ENCODE results near the gene NIPAL4.
"Not testable (repeated sequence)": the region's sequence is repeated elsewhere in the genome, so short reads cannot be mapped to it uniquely, and the experiment has no call there.

NIPAL4 gene

DNA sequence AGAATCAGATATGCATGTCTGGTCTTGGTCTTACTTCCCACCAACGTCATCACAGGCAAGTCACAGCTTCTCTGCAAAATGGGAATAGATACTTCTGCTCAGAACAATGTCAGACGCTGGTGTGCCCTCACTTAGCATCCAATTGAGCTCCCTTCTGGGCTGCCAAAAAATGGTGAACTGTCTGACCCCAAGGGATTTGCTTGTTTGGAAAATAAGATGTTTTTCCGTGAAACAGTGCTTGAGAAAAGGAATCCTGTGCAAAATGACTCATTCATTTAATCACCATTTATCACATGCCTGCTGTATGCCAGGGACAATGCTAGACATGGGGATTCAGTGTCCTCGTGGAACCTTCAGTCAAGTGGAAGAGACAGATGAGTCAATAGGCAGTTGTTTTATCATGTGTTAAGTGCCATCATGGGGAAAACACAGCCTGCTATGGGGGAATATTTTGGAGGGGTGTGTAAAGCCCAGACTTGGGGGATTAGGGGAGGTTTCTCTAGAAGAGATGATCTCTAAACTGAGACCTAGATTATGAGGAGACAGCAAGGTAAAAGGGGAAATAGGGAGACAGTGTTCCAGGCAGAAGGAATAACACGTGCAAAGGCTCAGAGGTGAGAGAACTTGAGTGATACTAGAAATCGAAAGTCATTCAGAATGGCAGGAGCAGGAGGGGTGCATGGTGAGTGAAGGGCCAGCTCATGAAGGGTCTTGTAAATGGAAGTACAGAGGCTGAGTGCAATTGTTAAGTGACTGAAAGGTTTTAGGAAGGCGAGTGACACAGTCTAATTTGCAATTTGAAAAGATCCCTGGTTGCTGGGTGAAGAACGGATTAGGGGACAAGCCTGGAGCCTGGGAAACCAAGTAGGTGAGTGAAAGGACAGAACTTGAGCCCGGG lies 3.9 kb downstream of the NIPAL4 start:
- DNase-seq = no peak

DNA sequence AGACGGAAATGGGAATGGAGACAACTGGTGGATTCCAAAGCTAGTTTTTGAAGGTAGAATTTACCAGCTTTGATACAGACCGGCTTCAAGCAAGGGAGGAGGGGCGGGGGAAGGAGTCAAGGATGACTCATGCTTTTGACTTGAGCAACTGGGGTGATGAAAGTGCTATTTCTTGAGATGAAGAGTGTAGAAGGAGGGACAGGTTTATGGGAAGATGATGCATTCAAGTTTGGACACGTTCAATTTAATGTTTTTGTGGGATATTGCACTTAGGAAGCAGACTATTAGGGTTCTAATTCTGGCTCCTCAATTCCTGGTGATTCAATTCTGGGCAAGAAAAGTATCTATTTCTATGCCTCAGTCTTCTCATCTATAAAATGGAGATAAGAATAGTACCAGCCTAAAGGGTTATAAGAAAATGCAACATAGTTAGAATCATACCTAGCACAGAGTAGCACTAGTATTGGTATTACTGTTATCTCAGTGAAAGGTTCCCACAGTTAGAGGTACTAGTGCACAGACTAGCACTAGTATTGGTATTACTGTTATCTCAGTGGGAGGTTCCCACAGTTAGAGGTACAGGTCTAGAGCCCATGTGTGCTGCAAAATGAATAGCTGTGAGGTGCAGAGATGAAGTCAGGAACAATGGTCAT lies 4.6 kb downstream of the NIPAL4 start:
- no peak for DNase-seq

DNA sequence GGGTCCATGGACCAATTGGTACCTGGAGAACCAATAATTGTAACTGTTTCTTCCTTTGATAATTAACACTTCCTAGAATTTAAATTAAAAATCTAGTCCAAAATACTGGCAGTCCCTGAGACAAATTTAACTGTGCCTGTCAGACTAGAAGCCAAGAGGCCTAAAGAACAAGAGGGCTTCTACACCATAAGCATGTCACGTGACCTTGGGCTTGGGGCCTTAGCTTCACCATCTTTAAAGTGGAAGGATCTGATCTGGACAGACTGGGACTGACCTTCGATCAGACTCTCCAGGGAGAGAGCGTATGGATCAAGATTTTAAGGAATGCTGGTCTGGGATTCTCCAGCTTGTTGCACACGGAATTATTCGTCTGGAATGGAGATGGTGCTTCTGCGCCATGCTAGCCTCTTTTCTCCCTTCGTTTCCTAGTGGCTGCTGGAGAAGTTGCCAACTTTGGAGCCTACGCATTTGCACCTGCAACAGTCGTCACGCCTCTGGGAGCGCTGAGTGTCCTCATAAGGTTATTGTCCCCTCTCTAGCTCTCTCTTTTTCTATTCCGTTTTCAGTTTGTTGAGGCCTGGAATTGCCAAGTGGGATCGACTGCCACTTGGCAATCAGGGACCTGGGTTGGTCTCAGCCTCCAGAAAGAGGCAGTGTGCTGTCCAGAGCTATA lies 8.4 kb downstream of the NIPAL4 start:
- DNase-seq = no peak

DNA sequence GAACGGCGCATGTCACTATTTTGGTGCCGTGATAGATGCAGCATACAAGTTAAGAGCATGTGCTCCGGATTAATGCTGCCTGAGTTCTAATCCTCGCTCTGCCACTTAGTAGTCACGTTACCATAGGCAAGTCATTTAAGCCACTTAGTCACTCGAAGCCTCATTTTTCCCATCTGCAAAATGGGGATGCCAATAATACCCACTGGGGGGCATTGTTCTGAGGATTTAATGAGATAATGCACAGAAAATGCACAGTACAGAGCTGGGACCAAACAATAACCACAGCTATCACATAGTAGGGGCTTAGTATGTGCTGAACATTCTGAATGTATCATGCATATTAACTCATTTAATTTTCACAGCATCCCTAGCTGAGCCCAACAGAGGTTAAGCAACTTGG lies 9.1 kb downstream of the NIPAL4 start:
- DNase-seq = no peak

DNA sequence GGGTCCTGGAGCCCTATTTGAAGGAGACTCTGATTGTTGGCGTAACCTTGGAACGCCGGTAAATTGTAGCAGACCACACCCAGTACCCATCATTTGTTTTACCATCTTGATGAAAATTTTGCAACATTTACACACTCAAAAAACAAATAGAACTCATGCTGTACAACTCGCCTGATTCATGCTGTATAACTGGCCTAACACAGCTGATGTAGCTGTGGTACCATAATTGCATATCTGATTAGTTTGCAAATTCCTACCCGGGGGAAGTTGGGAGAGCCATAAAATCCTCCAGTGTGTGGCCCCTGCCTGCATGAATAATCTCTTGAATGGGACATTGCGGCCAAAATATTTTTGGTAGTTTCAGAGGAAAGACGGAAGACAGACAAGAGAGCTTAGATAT lies 9.7 kb downstream of the NIPAL4 start:
- DNase-seq = no peak

DNA sequence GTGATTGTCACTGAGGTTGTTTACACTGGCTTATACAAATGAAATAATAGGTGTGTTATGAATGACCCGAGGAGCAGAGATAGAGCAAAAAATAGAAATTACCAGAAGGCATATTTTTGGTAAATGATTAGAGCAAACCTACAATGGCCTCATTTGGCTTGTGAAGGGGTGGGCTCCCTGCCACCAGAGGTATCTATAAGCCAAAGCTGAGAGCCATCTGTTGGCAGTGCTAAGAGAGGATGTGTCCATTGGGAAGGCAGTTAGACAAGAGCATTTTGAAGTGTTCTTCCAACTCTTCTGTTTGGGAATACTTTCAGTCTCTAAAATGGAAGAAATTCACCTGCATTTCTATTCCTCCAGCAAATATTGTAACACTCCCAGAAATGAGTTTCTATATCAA lies 10.6 kb downstream of the NIPAL4 start:
- DNase-seq = no peak

DNA sequence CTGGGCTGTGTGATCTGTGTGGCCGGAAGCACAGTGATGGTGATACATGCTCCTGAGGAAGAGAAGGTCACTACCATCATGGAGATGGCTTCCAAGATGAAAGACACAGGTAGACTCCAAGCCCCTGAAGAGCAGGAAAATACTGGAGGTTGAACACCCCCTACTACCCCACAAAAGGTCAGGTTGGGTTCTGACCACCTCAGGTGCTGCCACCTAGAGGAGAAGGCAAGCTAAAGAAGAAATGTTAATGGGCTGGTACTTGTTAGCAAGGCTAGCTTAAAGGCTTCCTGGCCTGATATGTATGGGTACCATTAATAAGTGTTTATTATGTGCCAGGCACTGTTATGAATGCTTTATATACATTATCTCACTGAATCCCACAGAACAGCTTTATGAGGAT lies 11.7 kb downstream of the NIPAL4 start:
- no peak for DNase-seq

DNA sequence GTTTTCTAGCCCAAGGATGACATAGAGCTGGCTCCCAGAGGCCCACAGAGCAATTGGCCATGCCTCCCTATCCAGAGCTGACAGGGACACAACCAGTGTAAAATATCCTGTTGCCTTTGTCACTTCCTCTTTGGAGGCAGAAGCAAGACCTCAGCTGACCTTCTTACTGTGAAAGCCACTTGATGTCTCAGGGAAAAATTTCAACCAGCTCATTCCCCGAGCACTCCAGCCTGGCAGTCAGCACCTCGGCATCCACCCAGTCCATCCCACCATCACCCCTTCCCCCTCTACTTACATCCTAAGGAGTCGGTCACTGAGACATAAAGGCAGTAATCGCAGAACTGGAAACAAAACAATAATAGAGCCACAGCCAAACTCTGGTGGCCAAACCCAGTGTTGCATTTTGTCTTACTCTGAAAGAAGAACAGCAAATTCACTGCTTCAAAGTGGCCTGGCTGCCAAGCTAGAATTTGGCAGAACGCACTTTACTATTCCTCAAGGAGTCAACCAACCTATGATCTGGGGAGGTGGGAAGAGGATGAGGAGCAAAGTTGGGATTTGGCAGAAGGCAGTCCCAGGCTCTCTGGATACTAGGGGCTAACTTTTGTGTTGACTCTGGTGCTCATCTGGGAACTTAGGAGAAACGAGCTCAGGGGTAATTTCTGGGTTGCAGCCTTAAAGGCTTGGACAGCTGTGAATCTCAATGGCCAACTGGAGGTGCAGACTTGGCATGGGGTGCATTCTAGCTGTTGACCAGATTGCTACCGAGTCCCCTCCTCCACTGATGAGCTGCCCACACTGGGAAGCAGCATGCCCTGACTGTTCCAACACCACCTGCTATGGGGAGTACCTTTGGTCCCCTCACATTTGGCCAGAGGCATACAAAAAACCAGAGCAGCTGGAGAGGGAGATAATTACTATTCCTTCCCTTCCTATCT lies 13.6 kb downstream of the NIPAL4 start:
- no peak for DNase-seq

DNA sequence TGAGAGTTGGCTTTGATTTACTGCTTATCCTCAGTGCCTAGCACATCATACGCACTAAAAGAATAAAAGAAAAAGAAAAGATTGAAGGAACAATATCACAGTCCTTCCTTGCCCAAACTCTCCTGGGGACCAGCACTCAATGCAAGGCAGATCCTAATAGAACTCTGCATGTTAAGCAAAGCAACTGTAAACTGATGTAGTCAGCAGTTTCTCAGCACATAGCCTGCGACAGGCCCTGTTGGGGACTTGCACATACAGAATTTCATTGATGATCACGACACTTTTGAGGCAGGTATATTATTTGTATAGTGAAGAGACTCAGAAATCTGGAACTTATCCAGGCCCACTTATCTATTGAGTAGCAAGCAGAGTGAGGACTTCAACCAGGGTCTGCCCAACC lies 15.4 kb downstream of the NIPAL4 start:
- no peak for DNase-seq

DNA sequence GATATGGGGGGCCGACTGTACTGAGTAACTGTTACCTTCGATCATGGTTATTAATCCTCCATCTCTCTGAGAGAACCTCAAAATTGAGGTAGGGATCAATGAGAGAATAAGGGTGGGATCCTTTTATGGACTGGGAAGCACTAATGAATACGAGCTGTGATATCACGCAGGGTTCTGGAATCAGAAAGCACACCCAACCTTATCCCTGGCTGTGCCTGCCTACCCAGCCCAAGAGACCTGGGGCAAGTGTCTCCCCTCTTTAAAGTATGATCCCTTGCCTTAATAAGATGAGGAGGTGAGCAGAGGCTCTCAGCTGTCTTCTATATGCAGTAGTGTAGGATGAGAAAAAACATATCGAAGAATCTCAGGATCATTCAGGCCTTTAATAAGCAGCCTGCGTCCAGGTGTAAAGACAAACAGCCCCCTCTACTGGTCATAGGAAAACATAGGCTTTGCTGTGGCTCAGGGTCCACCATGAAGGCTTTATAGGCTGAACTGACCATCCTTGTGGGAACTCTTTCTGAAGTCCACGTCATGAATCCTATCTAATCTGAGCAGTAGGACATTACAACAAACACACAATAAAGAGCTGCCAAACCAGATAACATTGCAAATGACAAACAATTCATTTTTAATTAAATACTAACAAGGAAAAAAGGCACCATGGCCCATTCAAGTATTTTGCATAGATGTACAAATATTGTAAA lies 16.8 kb downstream of the NIPAL4 start:
- DNase-seq = no peak

DNA sequence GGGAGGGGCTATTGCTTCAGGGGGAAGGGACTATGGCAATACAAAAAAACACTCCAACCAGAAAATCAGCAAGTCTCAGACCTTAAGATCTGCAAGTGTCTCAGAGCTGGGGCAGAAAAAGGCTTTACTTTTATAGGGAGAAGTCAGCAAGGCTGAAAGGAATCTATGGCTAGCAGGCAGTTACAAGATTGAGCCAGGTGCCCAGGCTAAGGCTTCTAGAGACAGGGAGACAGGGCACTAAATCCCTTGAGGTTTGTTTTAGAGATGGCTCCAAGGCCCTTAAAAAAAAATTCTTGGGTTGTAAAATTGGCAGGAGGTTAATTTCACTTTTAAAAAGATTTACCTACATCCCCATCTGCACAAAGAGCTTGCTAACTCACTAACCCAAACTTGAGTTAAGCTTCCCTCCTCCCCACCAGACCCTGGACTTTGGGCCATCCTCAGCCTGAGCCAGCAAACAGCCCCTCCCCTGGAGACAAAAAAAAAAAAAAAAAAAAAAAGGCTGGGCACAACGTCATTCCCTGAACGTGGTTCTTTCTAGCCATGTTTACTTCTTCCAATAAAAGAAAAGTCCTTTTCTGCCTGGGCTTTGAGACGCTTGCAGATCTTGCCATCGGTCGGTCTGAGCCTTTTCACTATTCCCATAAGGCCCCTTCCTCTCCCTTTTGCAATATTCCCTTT lies 17.9 kb downstream of the NIPAL4 start:
- DNase-seq = no peak

DNA sequence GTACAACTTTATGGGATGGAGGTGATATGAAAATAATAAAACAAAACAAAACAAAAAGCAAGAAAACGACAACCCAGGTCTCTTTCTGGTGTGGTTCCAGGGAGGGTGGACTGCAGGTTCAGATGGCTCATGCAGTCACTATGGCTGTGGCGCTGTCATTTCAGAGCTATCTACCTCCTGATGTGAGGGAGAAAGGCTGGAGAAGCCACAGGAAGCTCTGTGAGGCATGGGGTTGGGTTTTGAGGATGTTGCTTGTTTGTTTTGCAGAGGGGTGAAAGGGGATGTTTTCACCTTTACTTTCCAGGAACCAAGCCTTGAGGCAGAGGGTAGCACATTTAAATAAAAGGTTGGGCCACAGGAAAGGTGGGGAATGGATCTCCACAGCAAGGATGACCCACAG lies 18.7 kb downstream of the NIPAL4 start:
- DNase-seq = no peak

DNA sequence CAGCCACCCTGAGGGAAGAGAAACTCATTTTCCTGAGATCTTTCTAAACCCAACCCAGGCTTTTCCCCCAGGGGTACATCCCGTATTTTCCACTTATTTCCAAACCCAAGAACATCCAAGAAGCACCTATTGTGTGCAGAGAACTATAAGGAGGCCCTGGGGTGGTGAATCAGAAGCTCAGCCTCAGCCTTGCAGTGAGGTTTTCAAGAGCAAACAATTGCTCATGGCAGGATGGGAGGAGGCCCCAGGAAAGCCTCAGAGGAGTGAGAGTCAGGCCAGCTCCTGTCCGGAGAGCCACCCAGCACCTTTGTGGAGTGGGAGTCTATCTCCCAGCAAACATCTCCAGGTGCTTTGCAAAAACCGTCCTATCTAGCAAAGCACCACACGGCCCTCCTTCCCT lies 19.2 kb downstream of the NIPAL4 start:
- DNase-seq = no peak

DNA sequence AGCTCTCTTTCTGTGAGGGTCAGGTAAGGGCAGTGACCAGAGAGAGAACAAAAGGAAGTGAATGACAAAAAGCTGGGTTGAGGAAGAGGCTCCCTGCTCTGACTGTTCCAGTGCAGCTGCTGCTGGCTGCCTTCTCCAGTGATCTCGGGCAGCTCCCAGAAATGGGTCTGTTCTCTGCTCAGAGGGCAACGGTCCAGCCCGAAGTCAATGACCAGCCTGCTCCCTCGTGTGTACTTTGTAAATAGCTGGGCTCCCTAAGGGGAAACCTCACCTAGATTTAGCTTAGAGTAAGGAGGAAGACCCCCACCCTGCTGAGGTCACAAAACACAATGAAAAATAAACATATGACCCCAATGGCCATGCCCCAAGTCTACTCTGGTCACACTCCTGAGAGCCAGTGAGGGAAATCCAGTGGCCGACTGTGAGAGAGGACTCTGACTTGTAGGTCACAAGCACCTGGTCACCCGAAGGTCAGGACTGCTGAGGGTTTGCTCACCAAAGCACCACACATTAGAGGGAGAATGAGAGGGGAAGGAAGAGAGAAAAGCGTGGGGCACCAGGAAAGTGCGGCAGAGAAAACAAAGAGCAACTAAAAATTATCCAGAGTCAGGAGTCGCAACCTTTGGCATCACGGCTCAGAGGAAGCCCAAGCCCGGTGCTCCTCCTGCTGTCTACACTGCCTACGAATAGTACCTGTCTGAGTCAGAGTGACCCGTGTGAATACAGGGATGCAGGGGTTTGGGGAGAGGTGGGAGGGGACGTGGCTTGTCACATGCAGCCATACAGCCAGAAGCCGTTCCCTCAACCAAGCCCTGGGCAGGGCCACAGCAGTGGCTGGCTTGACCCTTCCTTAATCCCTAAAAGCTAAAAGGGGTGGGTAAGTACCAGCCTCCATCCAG lies 19.8 kb downstream of the NIPAL4 start:
- no peak for DNase-seq

DNA sequence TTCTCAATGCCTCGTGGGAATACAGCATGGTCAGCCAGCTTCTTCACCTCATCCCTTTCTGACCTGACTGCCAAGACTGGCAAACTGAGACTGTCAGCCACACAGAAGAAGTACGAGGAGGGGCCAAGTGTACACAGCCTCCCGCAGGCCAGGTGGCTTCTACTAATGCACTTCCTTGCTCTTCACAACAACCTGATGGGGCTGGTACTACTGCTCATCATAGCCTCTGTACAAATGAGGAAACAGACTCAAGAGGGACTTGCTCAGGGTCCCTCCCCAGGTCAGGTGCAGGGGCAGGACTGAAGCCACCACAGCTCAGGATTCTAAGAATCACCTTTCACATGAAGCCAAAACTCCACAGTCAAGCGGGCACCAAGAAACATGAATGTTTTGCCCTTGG lies 21.3 kb downstream of the NIPAL4 start:
- no peak for DNase-seq

DNA sequence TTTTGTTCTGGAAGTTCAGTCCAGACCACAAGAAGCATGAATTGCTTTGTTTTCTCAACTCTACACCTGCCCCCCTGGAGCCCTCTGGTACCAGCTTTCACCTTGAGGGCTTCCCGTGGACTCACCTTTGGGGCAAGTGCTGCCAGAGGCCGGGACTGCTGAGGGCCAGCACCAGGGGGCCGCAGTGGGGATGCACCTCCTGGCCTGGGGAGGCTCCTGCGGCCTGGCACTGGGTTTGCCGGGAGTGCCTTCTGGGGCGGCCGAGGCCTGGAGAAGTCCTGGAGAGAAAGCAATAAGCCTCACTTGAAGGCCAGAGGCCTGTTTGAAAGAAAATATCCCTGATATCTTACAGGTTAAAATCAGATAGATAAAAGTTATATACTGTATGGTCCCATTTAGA lies 21.7 kb downstream of the NIPAL4 start:
- DNase-seq = no peak

DNA sequence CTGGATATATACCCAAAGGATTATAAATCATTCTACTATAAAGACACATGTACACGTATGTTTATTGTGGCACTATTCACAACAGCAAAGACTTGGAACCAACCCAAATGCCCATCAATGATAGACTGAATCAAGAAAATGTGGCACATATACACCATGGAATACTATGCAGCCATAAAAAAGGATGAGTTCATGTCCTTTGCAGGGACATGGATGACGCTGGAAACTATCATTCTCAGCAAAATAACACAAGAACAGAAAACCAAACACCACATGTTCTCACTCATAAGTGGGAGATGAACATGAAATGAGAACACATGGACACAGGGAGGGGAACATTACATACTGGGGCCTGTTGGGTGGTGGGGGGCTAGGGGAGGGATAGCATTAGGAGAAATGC lies 22.7 kb downstream of the NIPAL4 start:
- DNase-seq = not testable (repeated sequence)

DNA sequence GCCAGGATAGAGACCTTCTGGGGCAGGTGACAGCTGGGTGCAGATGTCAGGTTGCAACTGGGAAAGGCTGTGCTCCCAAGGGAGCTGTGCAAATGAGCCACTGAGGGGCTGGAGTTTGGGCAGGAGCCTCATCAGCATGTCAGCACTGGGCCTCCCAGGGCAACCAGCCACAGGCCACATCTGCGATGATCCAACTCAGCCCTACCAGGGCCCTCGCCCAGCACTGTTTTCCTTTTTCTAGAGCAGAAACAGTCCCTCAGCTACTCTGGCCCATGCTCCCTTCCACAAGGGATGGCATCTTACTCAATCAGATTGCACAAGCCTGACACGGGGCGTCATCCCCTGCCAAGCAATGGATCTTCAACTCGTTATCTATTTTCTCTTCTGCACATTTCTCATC lies 24.8 kb downstream of the NIPAL4 start:
- no peak for DNase-seq

DNA sequence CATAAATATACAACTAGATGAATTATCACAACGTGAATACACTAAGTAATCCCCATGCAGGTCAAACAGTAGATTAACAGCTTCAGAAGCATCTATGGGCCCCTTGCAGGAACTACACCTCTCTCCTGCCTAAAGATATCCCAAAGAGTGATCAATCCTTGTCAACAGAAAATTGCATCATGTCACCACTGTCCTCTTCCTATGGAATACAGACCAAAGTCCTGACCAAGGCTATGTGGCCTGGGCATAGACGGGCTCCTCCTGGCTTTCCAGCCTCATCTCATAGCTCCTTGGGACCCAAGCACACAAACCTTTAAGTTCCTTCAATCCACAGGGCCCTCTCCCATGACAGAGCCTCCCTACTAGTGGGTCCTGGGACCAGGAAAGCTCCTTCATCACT lies 25.3 kb downstream of the NIPAL4 start:
- DNase-seq = no peak

DNA sequence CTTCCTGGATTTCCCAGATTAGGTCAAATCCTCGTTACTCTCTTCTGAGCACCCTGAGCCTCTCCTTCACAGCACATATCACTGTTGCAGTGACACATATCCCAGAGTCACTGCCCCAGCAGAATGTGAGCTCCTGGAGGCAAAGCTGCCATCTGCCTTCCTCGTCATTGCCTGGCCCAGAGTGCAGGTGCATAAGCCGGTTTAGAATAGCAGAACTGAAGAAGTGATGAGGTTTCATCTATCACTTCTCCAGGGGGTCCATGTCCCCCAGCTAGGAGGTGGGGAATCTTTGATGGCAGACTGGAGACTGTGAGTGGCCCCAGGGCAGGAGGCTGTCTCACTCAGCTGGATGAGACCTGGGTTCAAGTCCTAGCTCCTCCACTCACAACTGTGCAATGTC lies 25.8 kb downstream of the NIPAL4 start:
- no peak for DNase-seq
